Mucosa of stomach (tissue), 1 donor: ENCODE measurements around the gene ADAMTS18.

ENCODE experiments used
- H3K27me3 ChIP-seq: one replicate; pipeline ENCODE4 v1.7.0; 2013; ENCODE audit warnings: mild to moderate bottlenecking, low read length; ENCODE audit not compliant: control insufficient read depth, insufficient read depth
- H3K36me3 ChIP-seq: one replicate; pipeline ENCODE4 v1.7.0; 2013; ENCODE audit warnings: low read length; ENCODE audit not compliant: control insufficient read depth, insufficient read depth
- H3K4me1 ChIP-seq: one replicate; pipeline ENCODE4 v1.7.0; 2013; ENCODE audit warnings: mild to moderate bottlenecking, low read length; ENCODE audit not compliant: control insufficient read depth, insufficient read depth
- H3K4me3 ChIP-seq: one replicate; pipeline ENCODE4 v1.7.0; 2013; ENCODE audit warnings: low read length
- H3K9ac ChIP-seq: one replicate; pipeline ENCODE4 v1.7.0; 2013; ENCODE audit warnings: mild to moderate bottlenecking, low read length, moderate library complexity
- H3K9me3 ChIP-seq: one replicate; pipeline ENCODE4 v1.7.0; 2013; ENCODE audit warnings: mild to moderate bottlenecking, low read length, moderate library complexity; ENCODE audit not compliant: control insufficient read depth
- donor health status: Pancreatic carcinoma.

ADAMTS18 gene

DNA sequence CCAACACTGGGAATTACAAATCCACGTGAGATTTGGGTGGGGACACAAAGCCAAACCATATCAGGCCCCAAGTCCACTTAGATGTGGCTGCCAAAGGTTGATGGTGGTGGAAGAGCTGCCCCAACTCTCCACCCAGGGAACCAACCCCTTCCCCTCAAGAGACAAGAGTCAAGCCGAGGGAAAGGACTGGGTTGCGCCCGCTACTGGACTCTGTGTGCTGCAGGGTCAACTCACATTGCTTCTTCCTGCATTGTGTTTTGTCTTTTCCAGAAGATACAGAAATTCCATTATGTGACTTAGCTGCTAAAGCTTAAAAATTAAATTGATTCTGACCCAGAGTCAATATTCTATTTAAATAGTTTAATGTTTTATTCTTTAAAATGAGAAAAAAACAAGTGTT lies 58.5 kb downstream of the ADAMTS18 start:
- no peaks in the 10 kb centered on the region for H3K36me3 ChIP-seq
- H3K4me3 ChIP-seq, result no peak overlapping the region
- no peaks in the 10 kb centered on the region for H3K27me3 ChIP-seq
- no peaks in the 10 kb centered on the region for H3K9me3 ChIP-seq
- H3K4me1 ChIP-seq, result no peaks in the 10 kb centered on the region
- H3K9ac ChIP-seq, result no peak overlapping the region

DNA sequence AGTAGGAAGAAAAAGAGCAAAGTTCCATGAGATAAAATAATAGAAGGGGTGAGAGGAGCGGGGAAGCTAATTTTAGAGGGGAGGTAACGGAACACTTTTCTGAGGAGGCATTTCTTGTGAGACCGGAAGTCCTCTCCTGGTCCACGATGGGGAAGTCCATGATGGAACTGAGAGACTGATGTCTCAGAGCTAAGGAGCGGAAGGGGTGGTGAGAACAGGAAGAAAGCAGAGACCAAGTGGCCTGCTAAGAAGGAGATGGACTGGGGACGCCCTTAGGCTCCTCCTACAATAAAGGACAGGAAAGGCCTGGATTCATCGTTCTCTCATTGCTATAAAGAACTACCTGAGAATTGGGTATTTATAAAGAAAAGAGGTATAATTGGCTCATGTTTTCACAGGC lies 59.4 kb downstream of the ADAMTS18 start:
- Histone ChIP-seq H3K4me1 (no peaks in the 10 kb centered on the region), H3K36me3 (no peaks in the 10 kb centered on the region), H3K9me3 (no peaks in the 10 kb centered on the region), H3K9ac (no peak overlapping the region), H3K27me3 (no peaks in the 10 kb centered on the region), H3K4me3 (no peak overlapping the region)

DNA sequence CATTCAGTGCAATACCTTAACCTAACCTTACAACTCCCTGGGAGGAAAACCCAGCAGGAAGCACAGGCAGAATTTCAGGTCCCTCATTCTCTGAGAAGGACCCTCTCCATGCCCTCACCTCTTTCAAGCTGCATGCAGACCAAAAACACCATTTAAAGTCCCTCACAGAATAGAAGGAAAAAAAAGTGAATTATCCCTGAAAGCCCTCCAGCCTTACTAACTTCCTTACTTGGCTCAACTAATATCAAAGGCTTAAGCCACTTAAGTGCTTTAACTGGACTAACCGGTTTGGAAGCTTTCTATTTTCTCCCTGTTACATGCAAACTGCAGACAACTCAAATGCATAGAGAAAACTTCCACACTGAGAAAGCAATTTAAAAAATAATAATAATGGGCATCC lies 60.5 kb downstream of the ADAMTS18 start:
- H3K36me3 ChIP-seq, result no peaks in the 10 kb centered on the region
- no peak overlapping the region for H3K9ac ChIP-seq
- no peaks in the 10 kb centered on the region for H3K27me3 ChIP-seq
- no peak overlapping the region for H3K4me3 ChIP-seq
- no peaks in the 10 kb centered on the region for H3K4me1 ChIP-seq
- no peaks in the 10 kb centered on the region for H3K9me3 ChIP-seq

DNA sequence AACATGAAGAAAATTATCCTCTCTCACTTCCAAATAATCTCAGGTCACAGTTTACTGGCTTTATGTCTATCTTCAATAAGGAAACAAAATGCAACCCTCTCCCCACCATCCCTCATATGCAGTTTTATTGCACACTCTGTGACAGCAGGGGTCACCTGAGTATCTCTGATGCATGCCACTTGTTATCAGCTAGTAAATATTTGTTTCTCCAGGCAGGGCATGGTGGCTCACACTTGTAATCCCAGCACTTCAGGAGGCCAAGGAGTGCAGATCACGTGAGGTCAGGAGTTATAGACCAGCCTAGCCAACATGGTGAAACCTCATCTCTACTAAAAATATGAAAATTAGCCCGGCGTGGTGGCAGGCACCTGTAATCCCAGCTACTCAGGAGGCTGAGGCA lies 61.1 kb downstream of the ADAMTS18 start:
- no peaks in the 10 kb centered on the region for H3K36me3 ChIP-seq
- no peaks in the 10 kb centered on the region for H3K4me1 ChIP-seq
- H3K27me3 ChIP-seq, result no peaks in the 10 kb centered on the region
- H3K4me3 ChIP-seq, result no peak overlapping the region
- H3K9ac ChIP-seq, result no peak overlapping the region
- H3K9me3 ChIP-seq, result no peaks in the 10 kb centered on the region

DNA sequence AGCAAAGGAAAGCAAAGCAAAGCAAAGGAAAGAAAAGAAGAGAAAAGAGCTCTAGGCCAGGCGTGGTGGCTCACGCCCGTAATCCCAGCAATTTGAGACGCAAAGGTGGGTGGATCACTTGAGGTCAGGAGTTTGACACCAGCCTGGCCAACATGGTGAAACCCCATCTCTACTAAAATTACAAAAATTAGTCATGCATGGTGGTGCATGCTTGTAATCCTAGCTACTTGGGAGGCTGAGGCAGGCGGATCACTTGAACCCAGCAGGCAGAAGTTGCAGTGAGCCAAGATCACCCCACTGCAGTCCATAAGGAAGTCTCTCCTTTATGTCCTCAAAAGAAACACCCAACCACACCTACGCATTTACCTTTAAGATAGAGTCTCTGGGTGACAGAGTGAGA lies 70.1 kb downstream of the ADAMTS18 start:
- H3K9ac ChIP-seq, result no peak overlapping the region

DNA sequence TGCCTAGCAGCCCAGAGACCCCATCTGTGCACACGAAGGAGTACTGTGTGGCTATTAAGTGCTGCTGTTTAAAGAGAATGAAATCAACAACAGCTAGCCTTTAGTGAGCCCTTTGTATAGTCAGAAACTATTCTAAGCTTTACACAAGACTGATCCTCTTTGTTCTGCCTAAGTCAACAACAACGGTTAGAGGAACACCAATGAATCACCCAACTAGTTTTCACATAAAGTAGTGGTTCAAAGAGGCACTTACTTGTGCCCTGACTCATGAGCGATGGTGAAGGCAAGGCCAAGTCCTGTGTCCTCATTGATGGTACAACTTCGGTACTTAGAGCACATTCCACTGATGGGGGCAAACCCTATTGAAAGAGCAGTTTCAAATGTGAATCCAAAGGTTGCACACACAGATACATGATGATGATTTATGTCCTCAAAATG lies 75.8 kb downstream of the ADAMTS18 start:
- H3K4me3 ChIP-seq, result no peak overlapping the region
- no peaks in the 10 kb centered on the region for H3K9me3 ChIP-seq
- no peak overlapping the region for H3K9ac ChIP-seq

More for the DNA sequence above, 70.1 kb downstream of the ADAMTS18 start:
- H3K4me1 ChIP-seq, result no peaks in the 10 kb centered on the region
- no peaks in the 10 kb centered on the region for H3K9me3 ChIP-seq
- H3K4me3 ChIP-seq, result no peak overlapping the region
- H3K36me3 ChIP-seq, result no peaks in the 10 kb centered on the region
- H3K27me3 ChIP-seq, result no peaks in the 10 kb centered on the region

DNA sequence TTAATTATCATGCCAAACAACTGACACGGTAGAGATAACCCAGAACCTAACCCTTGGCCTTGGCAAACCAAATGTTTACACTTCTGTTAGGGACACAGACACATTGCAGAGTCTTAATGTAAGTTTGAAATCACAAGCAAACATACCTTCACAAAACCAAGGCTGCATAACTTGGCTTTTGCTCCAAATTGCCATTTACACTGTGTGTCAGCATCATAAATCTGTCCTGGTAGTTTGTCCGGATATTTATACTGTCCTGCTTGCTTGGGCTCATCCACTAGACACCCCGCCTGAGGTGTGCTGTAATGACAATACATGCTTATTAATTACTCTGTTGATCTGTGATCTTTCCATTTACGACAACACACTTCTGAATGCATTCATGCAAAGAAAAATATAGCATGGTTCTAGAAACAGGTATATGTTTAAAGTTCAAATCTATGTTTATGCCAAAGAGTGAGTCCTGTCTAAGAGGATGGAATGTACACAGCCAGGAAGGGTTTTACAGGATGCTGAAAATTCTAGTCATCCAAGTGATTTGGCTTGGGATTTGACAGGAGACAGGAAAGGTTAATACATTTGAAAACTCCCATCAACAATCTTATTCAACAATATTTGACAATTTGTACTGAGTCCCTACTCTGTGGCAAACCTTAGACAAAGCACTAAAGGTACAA lies 81.1 kb downstream of the ADAMTS18 start:
- Histone ChIP-seq H3K27me3 (no peaks in the 10 kb centered on the region), H3K4me1 (no peaks in the 10 kb centered on the region), H3K9ac (no peak overlapping the region), H3K36me3 (no peaks in the 10 kb centered on the region), H3K9me3 (no peaks in the 10 kb centered on the region), H3K4me3 (no peak overlapping the region)

More for the DNA sequence above, 75.8 kb downstream of the ADAMTS18 start:
- Histone ChIP-seq H3K36me3 (no peaks in the 10 kb centered on the region), H3K27me3 (no peaks in the 10 kb centered on the region), H3K4me1 (no peaks in the 10 kb centered on the region)

DNA sequence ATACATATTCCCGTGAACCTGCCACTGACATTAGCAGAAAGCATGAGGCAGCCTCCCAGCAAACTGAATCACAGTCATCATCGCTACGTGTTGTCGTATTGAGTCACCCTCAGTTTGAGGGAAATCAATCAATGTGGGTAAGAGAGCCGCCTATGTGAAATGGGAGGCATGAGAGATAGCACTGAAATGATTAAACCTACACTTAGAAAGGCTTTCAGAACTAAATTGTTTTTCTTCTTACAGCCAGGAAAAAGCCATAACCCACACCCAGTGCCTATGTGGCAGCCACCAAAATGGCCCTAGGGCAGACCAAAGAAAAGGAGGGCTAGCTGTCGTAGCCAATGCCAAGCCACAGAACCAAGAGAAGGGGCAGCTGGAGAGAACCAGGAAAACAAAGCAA lies 90.5 kb downstream of the ADAMTS18 start:
- H3K4me1 ChIP-seq, result no peaks in the 10 kb centered on the region
- H3K27me3 ChIP-seq, result no peaks in the 10 kb centered on the region
- no peaks in the 10 kb centered on the region for H3K9me3 ChIP-seq
- no peak overlapping the region for H3K9ac ChIP-seq
- H3K36me3 ChIP-seq, result no peaks in the 10 kb centered on the region
- H3K4me3 ChIP-seq, result no peak overlapping the region

DNA sequence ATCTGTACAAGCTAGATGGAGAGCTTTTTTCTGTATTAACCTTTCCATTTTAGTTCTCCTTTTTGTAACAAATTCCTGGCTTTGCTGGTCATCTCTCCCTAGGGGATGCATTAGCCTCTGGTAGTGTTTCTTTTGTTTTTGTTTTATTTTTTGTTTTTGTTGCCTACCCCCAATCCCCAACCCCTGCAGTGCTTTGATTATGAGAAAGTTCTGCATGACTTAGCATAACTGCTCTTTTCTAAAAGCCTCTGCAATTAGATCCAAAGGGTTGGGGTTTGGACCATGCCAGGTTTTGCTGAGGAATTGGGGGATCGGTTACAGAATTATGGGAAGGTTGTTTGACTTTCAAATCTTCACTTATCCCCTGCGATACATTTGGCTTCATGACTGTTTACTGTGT lies 98.2 kb downstream of the ADAMTS18 start:
- Histone ChIP-seq H3K9ac (no peak overlapping the region), H3K4me3 (no peak overlapping the region), H3K4me1 (no peaks in the 10 kb centered on the region), H3K9me3 (no peaks in the 10 kb centered on the region), H3K27me3 (no peaks in the 10 kb centered on the region), H3K36me3 (no peaks in the 10 kb centered on the region)

DNA sequence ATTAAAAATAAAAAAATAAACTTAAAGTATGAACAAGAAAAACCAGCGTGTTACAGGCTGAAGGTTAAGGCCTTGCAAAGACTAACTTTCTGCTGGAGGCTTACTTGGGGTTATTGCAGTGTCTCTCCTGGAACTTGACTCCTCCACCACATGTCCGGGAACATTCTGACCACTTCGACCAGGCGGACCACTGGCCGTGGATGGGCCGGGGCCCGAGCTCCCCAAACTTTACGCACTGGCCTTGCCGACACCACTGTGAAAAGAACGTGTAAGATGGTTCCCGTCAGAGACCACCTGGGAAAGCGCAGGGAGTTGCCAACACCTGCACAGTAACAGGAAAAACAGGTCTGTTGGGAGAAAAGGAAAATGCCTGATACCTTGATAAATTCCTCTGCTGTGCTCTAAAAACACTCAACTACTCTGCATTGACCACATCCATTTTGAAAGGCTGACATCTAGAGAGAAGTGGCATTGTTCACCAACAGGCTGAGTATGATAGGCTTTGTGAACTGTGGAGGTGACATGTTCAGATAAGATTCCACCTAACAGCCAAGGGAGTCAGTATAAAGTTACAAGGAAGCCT lies 99.1 kb downstream of the ADAMTS18 start:
- no peak overlapping the region for H3K4me3 ChIP-seq

DNA sequence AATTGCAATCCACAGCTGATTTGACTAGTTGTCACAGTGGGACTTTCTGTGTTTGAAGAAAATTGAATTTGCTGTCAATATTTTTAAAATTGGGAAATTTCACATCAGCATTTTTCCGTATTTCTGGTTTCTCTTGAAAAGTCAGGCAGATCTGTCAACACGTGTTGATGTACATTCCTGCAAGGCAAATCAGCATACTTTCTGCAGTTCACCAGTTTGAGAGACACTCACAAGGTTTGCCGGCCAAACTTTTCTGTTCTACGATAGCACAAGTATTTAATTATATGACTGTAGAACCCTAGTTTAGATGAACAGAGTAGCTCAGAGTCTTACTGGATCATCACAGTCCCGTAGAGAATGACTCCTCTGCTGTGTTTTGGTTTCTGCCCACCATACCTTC lies 102.0 kb downstream of the ADAMTS18 start:
- Histone ChIP-seq H3K9me3 (no peaks in the 10 kb centered on the region), H3K9ac (no peak overlapping the region), H3K27me3 (no peaks in the 10 kb centered on the region), H3K36me3 (no peaks in the 10 kb centered on the region), H3K4me1 (no peaks in the 10 kb centered on the region), H3K4me3 (no peak overlapping the region)

More for the DNA sequence above, 99.1 kb downstream of the ADAMTS18 start:
- no peaks in the 10 kb centered on the region for H3K4me1 ChIP-seq
- H3K27me3 ChIP-seq, result no peaks in the 10 kb centered on the region
- H3K36me3 ChIP-seq, result no peaks in the 10 kb centered on the region
- no peaks in the 10 kb centered on the region for H3K9me3 ChIP-seq
- H3K9ac ChIP-seq, result no peak overlapping the region

DNA sequence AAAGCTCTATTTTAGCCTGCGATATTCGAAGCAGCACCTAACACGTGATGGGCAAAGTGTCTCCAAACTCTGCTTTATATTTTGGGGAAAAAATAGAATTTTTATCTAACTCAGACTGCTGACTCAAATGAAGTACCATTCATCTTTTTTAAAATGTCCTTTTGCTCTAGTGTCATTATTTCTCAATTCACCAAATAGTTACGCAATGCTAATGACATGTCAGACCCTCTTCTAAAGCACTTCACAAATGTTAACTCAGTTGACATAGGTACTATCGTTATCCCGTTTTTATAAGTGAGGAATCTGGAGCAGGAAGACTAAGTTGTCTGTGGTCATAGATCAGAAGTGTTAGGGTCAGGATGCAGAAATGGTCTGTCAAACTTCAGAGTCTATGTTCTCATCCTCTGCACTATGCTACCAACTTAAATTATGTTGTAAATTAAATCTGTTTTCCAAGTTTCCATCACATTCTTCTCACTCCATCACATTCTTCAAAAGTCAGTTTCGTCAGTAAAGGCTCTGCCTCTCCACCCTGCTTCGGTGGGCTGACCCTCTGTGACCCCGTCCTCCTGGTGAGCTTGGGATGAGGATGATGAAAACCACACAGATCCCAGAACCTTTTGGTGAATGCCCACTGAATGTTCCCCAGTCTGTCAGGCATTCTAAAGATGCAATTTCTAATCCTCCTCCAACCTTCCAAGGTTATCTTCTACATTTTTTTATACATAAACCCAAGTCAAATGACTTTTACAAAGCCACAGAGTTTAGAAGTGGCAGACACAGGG lies 102.8 kb downstream of the ADAMTS18 start:
- H3K4me1 ChIP-seq, result no peaks in the 10 kb centered on the region
- no peaks in the 10 kb centered on the region for H3K27me3 ChIP-seq
- no peaks in the 10 kb centered on the region for H3K9me3 ChIP-seq
- no peak overlapping the region for H3K4me3 ChIP-seq
- H3K9ac ChIP-seq, result no peak overlapping the region
- no peaks in the 10 kb centered on the region for H3K36me3 ChIP-seq
